Prostate gland (tissue), 2 donors: ENCODE measurements around the gene GOLGA8M. TPM values are rescaled to one million over a fixed set of nuclear protein-coding genes. Genes with fewer than 3 reads are reported as not detected.
"Not testable (repeated sequence)": the region's sequence is repeated elsewhere in the genome, so short reads cannot be mapped to it uniquely, and the experiment has no call there.

Experiments used
- DNase-seq: peaks from one replicate; pipeline ENCODE4 v3.0.0-alpha.2; 2019; ENCODE audit warnings: low spot score
- H3K27ac ChIP-seq, 2 donors: fragments of 200-600 bp; sonication (generic); 2 replicates each; pipeline ENCODE4 v1.5.1; 2017 to 2019
- H3K27me3 ChIP-seq: fragments of 200-600 bp; sonication (generic); replicated peaks from 2 replicates; pipeline ENCODE4 v1.5.1; 2019; ENCODE audit not compliant: insufficient read depth
- H3K36me3 ChIP-seq, 2 donors: fragments of 200-600 bp; sonication (generic); 1 replicate in 1 of 2; 2 replicates in 1 of 2; pipeline versions ENCODE4 v1.5.1 to v1.8.1; 2017 to 2019
- H3K4me1 ChIP-seq: fragments of 200-600 bp; sonication (generic); replicated peaks from 2 replicates; pipeline ENCODE4 v1.5.1; 2019
- H3K4me3 ChIP-seq, 2 donors: fragments of 200-600 bp; sonication (generic); 2 replicates each; pipeline ENCODE4 v1.5.1; 2017 to 2019
- H3K9me3 ChIP-seq: fragments of 200-600 bp; sonication (generic); 2 replicates; pipeline ENCODE4 v1.5.1; 2017
- CTCF ChIP-seq, 4 experiments: fragments of 200-600 bp in 2 of 4; fragments of 450-650 bp in 2 of 4; sonication (generic) in 2 of 4; IDR thresholded peaks; 1 replicate in 3 of 4; 2 replicates in 1 of 4; pipeline ENCODE4 v1.5.1; 2016 to 2019; ENCODE audit warnings: antibody characterized with exemption in 4 of 4, mild to moderate bottlenecking in 2 of 4, moderate library complexity in 2 of 4
- POLR2A ChIP-seq: fragments of 450-650 bp; IDR thresholded peaks from one replicate; pipeline ENCODE4 v1.6.1; 2016; ENCODE audit warnings: antibody characterized with exemption, mild to moderate bottlenecking
- POLR2AphosphoS5 ChIP-seq: sonication (generic); formaldehyde crosslinking; IDR thresholded peaks from one replicate; pipeline ENCODE4 v1.6.1; 2017; ENCODE audit warnings: antibody characterized with exemption
- WGBS: methylation state at CpG from one replicate; pipeline ENCODE4 v1.1.5; 2018; 5-methylcytosine and 5-hydroxymethylcytosine counted together
- intact Hi-C: fragments of 100-400 bp; cut with DNase I; formaldehyde crosslinking; loops from one replicate; pipeline ENCODE4 v1.14.2; 2022
- total RNA-seq, 2 donors: library from RNA; depleted of rRNA; stranded (reverse); fragments of >200 nt; gene quantifications; one replicate each; pipeline ENCODE4 v1.1.0, GENCODE V29; 2016

GOLGA8M gene
- total RNA-seq, 2 donors from 2014 or later: 1.5 TPM; not detected in 1

DNA sequence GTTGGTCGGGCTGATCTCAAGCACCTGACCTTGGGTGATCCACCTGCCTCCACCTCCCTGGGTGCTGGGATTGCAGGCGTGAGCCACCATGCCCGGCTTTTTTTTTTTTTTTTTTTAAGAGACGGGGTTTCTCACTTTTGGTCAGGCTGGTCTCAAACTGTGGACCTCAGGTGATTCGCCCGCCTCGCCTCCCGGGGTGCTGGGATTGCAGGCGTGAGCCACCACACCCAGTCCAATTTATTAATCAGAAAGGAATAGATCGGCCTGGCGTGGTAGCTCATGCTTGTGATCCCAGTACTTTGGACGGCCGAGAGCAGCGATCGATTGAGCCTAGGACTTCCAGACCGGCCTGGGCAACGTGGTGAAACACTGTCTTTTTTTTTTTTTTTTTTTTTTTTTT, 13.9 kb upstream of the GOLGA8M start:
- no peaks in the 10 kb centered on the region for H3K4me1 ChIP-seq
- H3K27me3 ChIP-seq: no peaks in the 10 kb centered on the region
- H3K9me3 ChIP-seq: no peaks in the 10 kb centered on the region
- no peaks in the 10 kb centered on the region for H3K36me3 ChIP-seq
- DNase-seq: no peak
- TF ChIP-seq POLR2A (no peak), CTCF (IDR thresholded peaks at IDR 0.05) (no peak), POLR2AphosphoS5 (no peak)
- intact Hi-C loops: no loop called here
- no peak overlapping the region for H3K27ac ChIP-seq
- WGBS: 97% methylated on average over 17 of the region's 17 CpGs
- no peak overlapping the region for H3K4me3 ChIP-seq

GRCh38 chr15:28725556-28725955, 13.3 kb upstream of the GOLGA8M start:
- no peaks in the 10 kb centered on the region for H3K36me3 ChIP-seq
- no peaks in the 10 kb centered on the region for H3K9me3 ChIP-seq
- 97% methylated on average over 14 of the region's 14 CpGs for WGBS
- H3K4me1 ChIP-seq: no peaks in the 10 kb centered on the region
- H3K27ac ChIP-seq: no peak overlapping the region
- intact Hi-C loops: no loop called here
- no peaks in the 10 kb centered on the region for H3K27me3 ChIP-seq
- no peak overlapping the region for H3K4me3 ChIP-seq
- TF ChIP-seq CTCF (IDR thresholded peaks at IDR 0.05) (no peak), POLR2A (no peak), POLR2AphosphoS5 (no peak)
- no peak for DNase-seq

GRCh38 chr15:28723986-28724385, 11.8 kb upstream of the GOLGA8M start:
- DNase-seq, H3K27me3 ChIP-seq, H3K36me3 ChIP-seq, intact Hi-C loops, H3K4me3 ChIP-seq, H3K9me3 ChIP-seq, H3K4me1 ChIP-seq, H3K27ac ChIP-seq: not testable (repeated sequence)
- 88% methylated on average over 4 of the region's 5 CpGs for whole genome bisulfite sequencing

DNA sequence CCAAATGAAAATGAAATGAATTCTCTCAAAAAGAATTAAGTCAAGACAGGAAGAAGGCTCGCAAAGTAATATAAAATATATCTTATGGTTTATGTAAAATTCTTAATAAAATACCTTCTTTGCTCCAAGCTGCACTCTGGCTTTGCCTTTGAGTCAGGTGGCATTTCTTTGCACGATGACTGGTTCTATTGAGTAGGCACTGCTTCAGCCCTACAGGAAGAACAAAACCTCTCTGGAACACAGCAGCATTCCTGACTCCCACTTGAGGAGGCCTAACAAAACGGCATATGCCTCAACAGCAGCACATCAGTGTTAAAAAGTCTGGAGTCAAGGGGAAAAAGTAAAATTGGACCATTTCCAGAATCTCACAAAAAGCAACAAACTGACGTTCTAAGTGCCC, 7.4 kb upstream of the GOLGA8M start:
- H3K4me1 ChIP-seq, H3K36me3 ChIP-seq, DNase-seq, H3K27me3 ChIP-seq, intact Hi-C loops, H3K9me3 ChIP-seq, H3K27ac ChIP-seq, H3K4me3 ChIP-seq: not testable (repeated sequence)
- 58% methylated on average over 4 of the region's 4 CpGs for WGBS

DNA sequence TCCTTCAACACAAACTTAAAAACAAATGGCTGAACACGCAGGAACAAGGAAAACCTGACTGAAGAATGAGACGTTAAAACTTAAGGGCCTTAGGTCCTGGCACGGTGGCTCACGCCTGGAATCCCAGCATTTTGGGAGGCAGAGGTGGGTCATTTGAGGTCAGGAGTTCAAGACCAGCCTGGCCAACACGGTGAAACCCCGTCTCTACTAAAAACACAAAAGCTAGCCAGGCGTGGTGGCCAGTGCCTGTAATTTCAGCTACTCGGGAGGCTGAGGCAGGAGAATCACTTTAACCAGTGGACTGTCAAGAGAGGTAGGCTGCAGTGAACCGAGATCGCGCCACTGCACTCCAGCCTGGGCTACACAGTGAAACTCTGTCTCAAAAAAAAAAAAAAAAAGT, 6.4 kb upstream of the GOLGA8M start:
- H3K27ac ChIP-seq, intact Hi-C loops, H3K4me3 ChIP-seq, H3K9me3 ChIP-seq, H3K36me3 ChIP-seq, H3K4me1 ChIP-seq, H3K27me3 ChIP-seq, DNase-seq: not testable (repeated sequence)
- WGBS: 93% methylated on average over 11 of the region's 11 CpGs

DNA sequence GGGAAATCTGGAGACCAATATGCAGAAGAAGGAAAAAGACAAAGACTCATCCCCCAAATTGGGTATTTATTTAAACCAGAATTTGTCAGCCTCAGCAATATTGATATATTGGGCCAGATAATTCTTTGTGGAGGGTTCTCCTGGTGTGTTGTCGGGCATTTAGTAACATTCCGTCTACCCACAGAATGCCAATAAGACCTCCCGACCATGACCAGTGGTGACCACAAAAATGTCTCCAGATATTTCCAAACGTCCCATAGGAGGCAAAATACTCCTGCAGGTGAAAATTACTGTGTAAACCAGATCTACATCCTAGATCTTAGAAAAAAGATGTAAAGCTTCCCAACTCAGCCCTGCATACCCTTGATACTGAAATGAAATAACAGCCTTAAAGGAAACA, 2.0 kb upstream of the GOLGA8M start:
- H3K9me3 ChIP-seq, H3K4me3 ChIP-seq, intact Hi-C loops, H3K36me3 ChIP-seq, H3K4me1 ChIP-seq, H3K27me3 ChIP-seq, H3K27ac ChIP-seq, DNase-seq: not testable (repeated sequence)
- WGBS: 87% methylated on average over 4 of the region's 4 CpGs

DNA sequence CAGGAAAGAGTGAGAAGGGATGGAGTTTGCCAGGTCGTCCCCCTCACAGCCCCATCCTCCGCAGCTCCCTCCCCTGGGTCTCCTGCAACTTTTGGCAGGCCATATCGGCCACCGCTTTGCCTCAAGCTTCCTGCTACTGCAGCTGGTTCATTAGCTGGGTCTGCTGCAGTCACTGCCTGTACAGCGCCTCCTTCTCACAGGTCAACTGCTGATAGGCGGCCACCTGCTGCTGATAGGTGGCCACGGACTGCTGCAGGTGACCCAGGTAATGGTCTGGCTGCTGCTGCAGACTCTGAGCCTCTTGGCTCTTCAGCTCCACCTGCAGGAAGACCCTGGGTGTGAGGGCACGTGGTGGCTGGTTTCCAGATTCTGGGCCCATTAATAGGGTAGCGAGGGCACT, 8.3 kb downstream of the GOLGA8M start:
- DNase-seq, H3K27ac ChIP-seq, intact Hi-C loops, H3K9me3 ChIP-seq, H3K36me3 ChIP-seq, H3K27me3 ChIP-seq, H3K4me3 ChIP-seq, H3K4me1 ChIP-seq: not testable (repeated sequence)
- 75% methylated on average over 8 of the region's 9 CpGs for WGBS

GRCh38 chr15:28702427-28702826, 9.8 kb downstream of the GOLGA8M start:
- intact Hi-C loops, H3K27ac ChIP-seq, H3K9me3 ChIP-seq, H3K4me3 ChIP-seq, H3K4me1 ChIP-seq, DNase-seq, H3K36me3 ChIP-seq, H3K27me3 ChIP-seq: not testable (repeated sequence)
- 55% methylated on average over 8 of the region's 11 CpGs for WGBS

- WGBS: 89% methylated on average over 26 of the region's 26 CpGs
- H3K4me1 ChIP-seq, H3K4me3 ChIP-seq, H3K9me3 ChIP-seq, intact Hi-C loops, H3K27ac ChIP-seq, H3K36me3 ChIP-seq, DNase-seq, H3K27me3 ChIP-seq: not testable (repeated sequence)
These were observed 18.0 kb downstream of the GOLGA8M start for GRCh38 chr15:28694006-28694751.

GRCh38 chr15:28693021-28693420, 19.2 kb downstream of the GOLGA8M start:
- WGBS: 87% methylated on average over 14 of the region's 14 CpGs
- H3K4me1 ChIP-seq, DNase-seq, intact Hi-C loops, H3K27ac ChIP-seq, H3K4me3 ChIP-seq, H3K36me3 ChIP-seq, H3K27me3 ChIP-seq, H3K9me3 ChIP-seq: not testable (repeated sequence)

DNA sequence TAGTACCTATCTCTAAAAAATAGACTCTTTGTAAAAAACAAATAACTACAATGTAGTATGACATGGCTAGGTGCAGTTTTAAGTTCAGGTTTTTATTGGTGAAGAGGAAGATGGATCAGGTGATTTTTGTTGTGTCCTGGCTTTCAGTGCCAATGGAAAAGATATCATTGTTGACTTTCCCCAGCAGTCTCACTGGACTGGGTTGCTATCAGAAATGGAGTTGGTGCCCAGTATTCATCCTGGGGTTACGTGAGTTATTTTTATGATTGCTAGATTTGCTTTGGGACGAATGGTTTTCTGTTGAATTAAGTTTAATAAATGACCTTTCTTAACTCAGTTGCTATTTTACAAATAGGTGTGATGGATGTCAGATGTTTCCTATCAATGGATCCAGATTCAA, 38.7 kb downstream of the GOLGA8M start:
- no CpG with 5 or more reads among the region's 2 CpGs for WGBS

More for the DNA sequence above, 38.7 kb downstream of the GOLGA8M start:
- DNase-seq, H3K27me3 ChIP-seq, H3K9me3 ChIP-seq, intact Hi-C loops, H3K4me1 ChIP-seq, H3K36me3 ChIP-seq, H3K4me3 ChIP-seq, H3K27ac ChIP-seq: not testable (repeated sequence)
